AG09309 (cell line): ENCODE data around the gene PLSCR2.

Experiments
- DNase-seq: peaks from one replicate; pipeline ENCODE4 v3.0.0-alpha.2; 2010; ENCODE audit warnings: low read depth
- H3K4me3 ChIP-seq: 2 replicates; pipeline ENCODE4 v1.5.1; 2011; ENCODE audit warnings: mild to moderate bottlenecking, low read depth, low read length, moderate library complexity; ENCODE audit not compliant: control insufficient read depth
- CTCF ChIP-seq: IDR thresholded peaks from 2 replicates; pipeline ENCODE4 v1.5.1; 2011; ENCODE audit warnings: mild to moderate bottlenecking, low read depth, low read length, inconsistent platforms; ENCODE audit not compliant: insufficient read depth, control insufficient read depth; ENCODE audit errors: missing control alignments

PLSCR2 gene

DNA sequence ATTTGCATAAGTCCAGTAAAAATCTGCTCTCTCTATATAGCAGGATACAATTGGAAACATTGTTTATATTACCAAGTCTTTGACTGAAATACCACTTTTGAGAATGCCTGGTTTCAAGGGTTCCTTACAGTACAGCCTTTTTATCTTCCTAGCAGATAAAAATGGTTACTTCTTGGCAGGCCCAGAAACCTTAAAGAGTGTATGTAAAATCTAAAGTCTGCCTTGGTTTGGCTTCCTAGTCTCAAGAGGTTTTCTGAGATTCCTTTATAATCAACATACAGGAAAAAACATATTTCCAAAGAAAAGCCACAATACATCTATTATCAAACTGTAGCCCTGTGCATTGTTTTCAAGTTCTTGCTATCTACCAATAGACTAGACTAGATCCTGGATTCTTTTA, 84.6 kb downstream of the PLSCR2 start:
- TF ChIP-seq CTCF: no peak
- no peak for DNase-seq
- H3K4me3 ChIP-seq: no peak overlapping the region
